ENCODE results near the gene GCGR. TPM values are rescaled to one million over a fixed set of nuclear protein-coding genes. Genes with fewer than 3 reads are reported as not detected.

The GCGR gene
- total RNA-seq, 1 experiment from 2014 or later, result not detected

GRCh38 chr17:81815646-81815986, 11.7 kb downstream of the GCGR start:
- Histone ChIP-seq H3K27me3 (ENCODE audit: low read length) (no peaks in the 10 kb centered on the region), H3K9me2 (replicated peaks; ENCODE audit: insufficient read depth, low read length) (no peaks in the 10 kb centered on the region), H3K27ac (ENCODE audit: low read length) (no peak overlapping the region), H3K4me1 (ENCODE audit: low read length) (no peaks in the 10 kb centered on the region), H3K79me2 (ENCODE audit: low read length) (no peaks in the 10 kb centered on the region), H3K4me2 (ENCODE audit: low read depth, low read length, poor library complexity, severe bottlenecking) (no peak overlapping the region), H3K36me3 (ENCODE audit: insufficient read depth, low read length) (no peaks in the 10 kb centered on the region), H2AFZ (ENCODE audit: low read length) (no peak overlapping the region), H3K9ac (ENCODE audit: low read length) (no peak overlapping the region), H3K9me3 (ENCODE audit: low read length) (no peaks in the 10 kb centered on the region), H3K4me3 (ENCODE audit: low read length) (no peak overlapping the region), H4K20me1 (ENCODE audit: insufficient read depth, low read depth, low read length) (no peaks in the 10 kb centered on the region)
- no peak for DNase-seq

GRCh38 chr17:81817758-81818147, 13.8 kb downstream of the GCGR start:
- no peaks in the 10 kb centered on the region for H3K27me3 ChIP-seq (ENCODE audit: low read length)
- no peak overlapping the region for H3K9ac ChIP-seq (ENCODE audit: low read length)
- no peaks in the 10 kb centered on the region for H3K4me1 ChIP-seq (ENCODE audit: low read length)
- no peaks in the 10 kb centered on the region for H3K9me3 ChIP-seq (ENCODE audit: low read length)
- no peaks in the 10 kb centered on the region for H3K79me2 ChIP-seq (ENCODE audit: low read length)
- DNase-seq, result no peak
- no peaks in the 10 kb centered on the region for H3K9me2 ChIP-seq (replicated peaks; ENCODE audit: insufficient read depth, low read length)
- no peak overlapping the region for H2AFZ ChIP-seq (ENCODE audit: low read length)
- H3K27ac ChIP-seq (ENCODE audit: low read length), result no peak overlapping the region
- H3K4me3 ChIP-seq (ENCODE audit: low read length), result no peak overlapping the region
- no peaks in the 10 kb centered on the region for H3K36me3 ChIP-seq (ENCODE audit: insufficient read depth, low read length)
- H4K20me1 ChIP-seq (ENCODE audit: insufficient read depth, low read depth, low read length), result no peaks in the 10 kb centered on the region
- H3K4me2 ChIP-seq (ENCODE audit: low read depth, low read length, poor library complexity, severe bottlenecking), result no peak overlapping the region

- Histone ChIP-seq H3K27ac (ENCODE audit: low read length) (no peak overlapping the region), H3K4me1 (ENCODE audit: low read length) (no peaks in the 10 kb centered on the region)
Measured at GRCh38 chr17:81819708-81820107, 15.8 kb downstream of the GCGR start.

GRCh38 chr17:81821147-81821546, 17.2 kb downstream of the GCGR start:
- H3K9ac ChIP-seq (ENCODE audit: low read length), result no peak overlapping the region

More at GRCh38 chr17:81819708-81820107, 15.8 kb downstream of the GCGR start:
- Histone ChIP-seq H3K27me3 (ENCODE audit: low read length) (no peaks in the 10 kb centered on the region), H3K4me3 (ENCODE audit: low read length) (no peak overlapping the region), H3K9me2 (replicated peaks; ENCODE audit: insufficient read depth, low read length) (no peaks in the 10 kb centered on the region), H4K20me1 (ENCODE audit: insufficient read depth, low read depth, low read length) (no peaks in the 10 kb centered on the region), H3K36me3 (ENCODE audit: insufficient read depth, low read length) (no peaks in the 10 kb centered on the region), H2AFZ (ENCODE audit: low read length) (no peak overlapping the region), H3K79me2 (ENCODE audit: low read length) (no peaks in the 10 kb centered on the region), H3K9me3 (ENCODE audit: low read length) (no peaks in the 10 kb centered on the region), H3K9ac (ENCODE audit: low read length) (no peak overlapping the region), H3K4me2 (ENCODE audit: low read depth, low read length, poor library complexity, severe bottlenecking) (no peak overlapping the region)
- no peak for DNase-seq

GRCh38 chr17:81821603-81822311, 17.8 kb downstream of the GCGR start:
- no peak overlapping the region for H3K4me2 ChIP-seq (ENCODE audit: low read depth, low read length, poor library complexity, severe bottlenecking)
- H3K27ac ChIP-seq (ENCODE audit: low read length), result no peak overlapping the region
- H3K79me2 ChIP-seq (ENCODE audit: low read length), result no peaks in the 10 kb centered on the region
- no peak overlapping the region for H3K9ac ChIP-seq (ENCODE audit: low read length)
- no peaks in the 10 kb centered on the region for H3K9me3 ChIP-seq (ENCODE audit: low read length)
- H3K4me3 ChIP-seq (ENCODE audit: low read length), result no peak overlapping the region
- no peaks in the 10 kb centered on the region for H4K20me1 ChIP-seq (ENCODE audit: insufficient read depth, low read depth, low read length)
- no peak overlapping the region for H2AFZ ChIP-seq (ENCODE audit: low read length)
- H3K36me3 ChIP-seq (ENCODE audit: insufficient read depth, low read length), result no peaks in the 10 kb centered on the region
- H3K4me1 ChIP-seq (ENCODE audit: low read length), result no peaks in the 10 kb centered on the region
- H3K27me3 ChIP-seq (ENCODE audit: low read length), result no peaks in the 10 kb centered on the region
- no peaks in the 10 kb centered on the region for H3K9me2 ChIP-seq (replicated peaks; ENCODE audit: insufficient read depth, low read length)
- no peak for DNase-seq

More at GRCh38 chr17:81821147-81821546, 17.2 kb downstream of the GCGR start:
- H3K27me3 ChIP-seq (ENCODE audit: low read length), result no peaks in the 10 kb centered on the region
- no peaks in the 10 kb centered on the region for H3K9me2 ChIP-seq (replicated peaks; ENCODE audit: insufficient read depth, low read length)
- no peak for DNase-seq
- no peak overlapping the region for H3K4me3 ChIP-seq (ENCODE audit: low read length)
- H3K27ac ChIP-seq (ENCODE audit: low read length), result no peak overlapping the region
- no peak overlapping the region for H2AFZ ChIP-seq (ENCODE audit: low read length)
- H3K79me2 ChIP-seq (ENCODE audit: low read length), result no peaks in the 10 kb centered on the region
- H3K36me3 ChIP-seq (ENCODE audit: insufficient read depth, low read length), result no peaks in the 10 kb centered on the region
- H4K20me1 ChIP-seq (ENCODE audit: insufficient read depth, low read depth, low read length), result no peaks in the 10 kb centered on the region
- no peaks in the 10 kb centered on the region for H3K4me1 ChIP-seq (ENCODE audit: low read length)
- no peaks in the 10 kb centered on the region for H3K9me3 ChIP-seq (ENCODE audit: low read length)
- no peak overlapping the region for H3K4me2 ChIP-seq (ENCODE audit: low read depth, low read length, poor library complexity, severe bottlenecking)

GRCh38 chr17:81822312-81822637, 18.3 kb downstream of the GCGR start:
- Histone ChIP-seq H3K9ac (ENCODE audit: low read length) (no peak overlapping the region), H4K20me1 (ENCODE audit: insufficient read depth, low read depth, low read length) (no peaks in the 10 kb centered on the region), H3K36me3 (ENCODE audit: insufficient read depth, low read length) (no peaks in the 10 kb centered on the region), H3K9me3 (ENCODE audit: low read length) (no peaks in the 10 kb centered on the region), H2AFZ (ENCODE audit: low read length) (no peak overlapping the region), H3K9me2 (replicated peaks; ENCODE audit: insufficient read depth, low read length) (no peaks in the 10 kb centered on the region), H3K4me2 (ENCODE audit: low read depth, low read length, poor library complexity, severe bottlenecking) (no peak overlapping the region), H3K27me3 (ENCODE audit: low read length) (no peaks in the 10 kb centered on the region), H3K4me3 (ENCODE audit: low read length) (no peak overlapping the region), H3K27ac (ENCODE audit: low read length) (no peak overlapping the region), H3K79me2 (ENCODE audit: low read length) (no peaks in the 10 kb centered on the region), H3K4me1 (ENCODE audit: low read length) (no peaks in the 10 kb centered on the region)
- no peak for DNase-seq

- H3K27me3 ChIP-seq (ENCODE audit: low read length), result no peaks in the 10 kb centered on the region
- H3K9ac ChIP-seq (ENCODE audit: low read length), result no peak overlapping the region
- no peaks in the 10 kb centered on the region for H3K9me3 ChIP-seq (ENCODE audit: low read length)
- no peak overlapping the region for H3K4me2 ChIP-seq (ENCODE audit: low read depth, low read length, poor library complexity, severe bottlenecking)
- H3K27ac ChIP-seq (ENCODE audit: low read length), result no peak overlapping the region
- no peaks in the 10 kb centered on the region for H3K36me3 ChIP-seq (ENCODE audit: insufficient read depth, low read length)
- H3K79me2 ChIP-seq (ENCODE audit: low read length), result no peaks in the 10 kb centered on the region
- H3K4me3 ChIP-seq (ENCODE audit: low read length), result no peak overlapping the region
- H3K9me2 ChIP-seq (replicated peaks; ENCODE audit: insufficient read depth, low read length), result no peaks in the 10 kb centered on the region
- H3K4me1 ChIP-seq (ENCODE audit: low read length), result no peaks in the 10 kb centered on the region
- no peak for DNase-seq
- no peak overlapping the region for H2AFZ ChIP-seq (ENCODE audit: low read length)
- H4K20me1 ChIP-seq (ENCODE audit: insufficient read depth, low read depth, low read length), result no peaks in the 10 kb centered on the region
Measured at GRCh38 chr17:81822996-81823819, 19.3 kb downstream of the GCGR start.

GRCh38 chr17:81823820-81824550, 20.0 kb downstream of the GCGR start:
- no peaks in the 10 kb centered on the region for H3K79me2 ChIP-seq (ENCODE audit: low read length)
- H3K9ac ChIP-seq (ENCODE audit: low read length), result no peak overlapping the region
- no peaks in the 10 kb centered on the region for H4K20me1 ChIP-seq (ENCODE audit: insufficient read depth, low read depth, low read length)
- H3K9me2 ChIP-seq (replicated peaks; ENCODE audit: insufficient read depth, low read length), result no peaks in the 10 kb centered on the region
- no peak overlapping the region for H2AFZ ChIP-seq (ENCODE audit: low read length)
- no peak overlapping the region for H3K4me2 ChIP-seq (ENCODE audit: low read depth, low read length, poor library complexity, severe bottlenecking)
- H3K9me3 ChIP-seq (ENCODE audit: low read length), result no peaks in the 10 kb centered on the region
- no peak for DNase-seq
- H3K27me3 ChIP-seq (ENCODE audit: low read length), result no peaks in the 10 kb centered on the region
- H3K4me3 ChIP-seq (ENCODE audit: low read length), result no peak overlapping the region
- no peak overlapping the region for H3K27ac ChIP-seq (ENCODE audit: low read length)
- no peaks in the 10 kb centered on the region for H3K4me1 ChIP-seq (ENCODE audit: low read length)
- no peaks in the 10 kb centered on the region for H3K36me3 ChIP-seq (ENCODE audit: insufficient read depth, low read length)

All from Karpas-422 (cell line).